Left lung (tissue), 10 donors: Measurements from ENCODE around the gene TMX2. TPM values are rescaled to one million over a fixed set of nuclear protein-coding genes. Genes with fewer than 3 reads are reported as not detected.

ENCODE experiments used
- ATAC-seq: fragments of 200-7000 bp; cut with Tn5 transposase; one replicate; pipeline ENCODE4 v1.9.1; 2020; ENCODE audit warnings: moderate library complexity
- DNase-seq, 4 donors: peaks; one replicate each; pipeline ENCODE4 v3.0.0-alpha.2; 2013 to 2020
- H3K27ac ChIP-seq, 2 donors: fragments of 200-600 bp; sonication (generic) in 1 of 2; one replicate each; pipeline versions ENCODE4 v1.5.0 to v1.8.0; 2020 to 2021
- H3K27me3 ChIP-seq, 2 donors: fragments of 200-600 bp; sonication (generic) in 1 of 2; one replicate each; pipeline versions ENCODE4 v1.5.0 to v1.8.0; 2020 to 2021
- H3K36me3 ChIP-seq, 2 donors: fragments of 200-600 bp; sonication (generic) in 1 of 2; one replicate each; pipeline versions ENCODE4 v1.5.0 to v1.8.0; 2020 to 2021
- H3K4me1 ChIP-seq, 2 donors: fragments of 200-600 bp; one replicate each; pipeline ENCODE4 v1.8.0; 2021
- H3K4me3 ChIP-seq, 2 donors: fragments of 200-600 bp; sonication (generic) in 1 of 2; one replicate each; pipeline versions ENCODE4 v1.5.0 to v1.8.0; 2020 to 2021; ENCODE audit warnings: mild to moderate bottlenecking in 1 of 2
- H3K9me3 ChIP-seq, 2 donors: fragments of 200-600 bp; sonication (generic) in 1 of 2; one replicate each; pipeline versions ENCODE4 v1.5.0 to v1.8.0; 2020 to 2021
- intact Hi-C, 2 donors: fragments of 100-400 bp; cut with DNase I; formaldehyde crosslinking; loops; one replicate each; pipeline versions ENCODE4 v1.11.2 to v1.14.2; 2022
- polyA plus RNA-seq, 6 donors: library from polyadenylated mRNA; unstranded; fragments of 120-200 nt; gene quantifications; one replicate each; pipeline ENCODE4 v1.2.1, GENCODE V29; 2013; ENCODE audit not compliant: insufficient read length in 6 of 6
- total RNA-seq, 2 donors: library from RNA; stranded (reverse); fragmentation: NEBNext Ultra II Directional; extraction: Animal tissue kit (Norgen Biotek cat#: 25700); gene quantifications; one replicate each; pipeline ENCODE4 v1.2.1, GENCODE V29; 2021
- TF ChIP-seq, protein P1 (sequence below), 2 donors: fragments of 200-600 bp; sonication (generic) in 1 of 2; IDR thresholded peaks; one replicate each; pipeline versions ENCODE4 v1.5.0 to v1.8.0; 2021; ENCODE audit warnings: antibody characterized with exemption in 2 of 2
- donor health status: DM: no; HTN: yes; CAD: no.
- donor health status: DM: no; HTN: no; CAD: no.

The TMX2 gene
- total and polyA plus RNA-seq, 8 donors = 67.7 to 107 (median 90.4) TPM

DNA sequence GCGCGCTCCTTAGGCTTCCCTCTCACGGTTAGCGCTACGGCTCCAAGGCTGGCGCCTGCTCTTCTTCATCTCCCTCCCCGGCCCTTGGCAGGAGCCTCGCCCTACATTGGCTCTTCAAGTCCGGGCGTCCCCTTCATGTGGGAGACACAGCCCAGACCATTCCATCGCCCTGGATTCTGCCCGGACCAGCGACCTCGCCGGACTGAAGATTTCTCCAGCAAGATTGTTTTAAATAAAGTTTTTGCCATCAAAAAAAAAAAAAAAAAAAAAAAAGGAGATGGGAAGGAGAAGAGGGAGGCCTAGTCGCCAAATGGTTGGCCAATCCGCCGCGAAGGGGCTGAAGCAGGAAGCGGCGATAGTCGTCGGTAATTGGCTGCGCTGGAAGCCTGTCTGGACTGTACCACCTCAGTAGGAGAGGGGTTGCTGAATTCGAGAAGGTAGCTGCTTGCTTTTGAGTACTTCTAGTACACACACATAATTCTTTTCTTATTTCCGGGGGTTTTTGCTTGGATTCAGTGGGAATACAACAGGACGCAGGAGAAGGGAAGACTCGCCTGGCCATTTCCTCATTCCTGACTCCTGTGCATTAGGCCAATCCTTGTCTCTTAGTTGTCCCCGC, 45.2 kb upstream of the TMX2 start:
- intact Hi-C loops = no loop called here
- peaks cover 16 to 38% of the 10 kb centered on the region in 2 donors for H3K4me1 ChIP-seq
- H3K9me3 ChIP-seq = no peaks in the 10 kb centered on the region
- no peaks in the 10 kb centered on the region for H3K27me3 ChIP-seq
- peak; percentile 91 for ATAC-seq
- peak; percentile 95 to 100 (median 99) for DNase-seq
- peak overlapping the region; percentile 92 to 99 for H3K4me3 ChIP-seq
- TF ChIP-seq, protein P1, sequence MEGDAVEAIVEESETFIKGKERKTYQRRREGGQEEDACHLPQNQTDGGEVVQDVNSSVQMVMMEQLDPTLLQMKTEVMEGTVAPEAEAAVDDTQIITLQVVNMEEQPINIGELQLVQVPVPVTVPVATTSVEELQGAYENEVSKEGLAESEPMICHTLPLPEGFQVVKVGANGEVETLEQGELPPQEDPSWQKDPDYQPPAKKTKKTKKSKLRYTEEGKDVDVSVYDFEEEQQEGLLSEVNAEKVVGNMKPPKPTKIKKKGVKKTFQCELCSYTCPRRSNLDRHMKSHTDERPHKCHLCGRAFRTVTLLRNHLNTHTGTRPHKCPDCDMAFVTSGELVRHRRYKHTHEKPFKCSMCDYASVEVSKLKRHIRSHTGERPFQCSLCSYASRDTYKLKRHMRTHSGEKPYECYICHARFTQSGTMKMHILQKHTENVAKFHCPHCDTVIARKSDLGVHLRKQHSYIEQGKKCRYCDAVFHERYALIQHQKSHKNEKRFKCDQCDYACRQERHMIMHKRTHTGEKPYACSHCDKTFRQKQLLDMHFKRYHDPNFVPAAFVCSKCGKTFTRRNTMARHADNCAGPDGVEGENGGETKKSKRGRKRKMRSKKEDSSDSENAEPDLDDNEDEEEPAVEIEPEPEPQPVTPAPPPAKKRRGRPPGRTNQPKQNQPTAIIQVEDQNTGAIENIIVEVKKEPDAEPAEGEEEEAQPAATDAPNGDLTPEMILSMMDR (IDR thresholded peaks at IDR 0.05) = no peak
- H3K27ac ChIP-seq = peak overlapping the region; percentile 98 to 99
- peaks cover 0 to 15% of the 10 kb centered on the region in 2 donors for H3K36me3 ChIP-seq

DNA sequence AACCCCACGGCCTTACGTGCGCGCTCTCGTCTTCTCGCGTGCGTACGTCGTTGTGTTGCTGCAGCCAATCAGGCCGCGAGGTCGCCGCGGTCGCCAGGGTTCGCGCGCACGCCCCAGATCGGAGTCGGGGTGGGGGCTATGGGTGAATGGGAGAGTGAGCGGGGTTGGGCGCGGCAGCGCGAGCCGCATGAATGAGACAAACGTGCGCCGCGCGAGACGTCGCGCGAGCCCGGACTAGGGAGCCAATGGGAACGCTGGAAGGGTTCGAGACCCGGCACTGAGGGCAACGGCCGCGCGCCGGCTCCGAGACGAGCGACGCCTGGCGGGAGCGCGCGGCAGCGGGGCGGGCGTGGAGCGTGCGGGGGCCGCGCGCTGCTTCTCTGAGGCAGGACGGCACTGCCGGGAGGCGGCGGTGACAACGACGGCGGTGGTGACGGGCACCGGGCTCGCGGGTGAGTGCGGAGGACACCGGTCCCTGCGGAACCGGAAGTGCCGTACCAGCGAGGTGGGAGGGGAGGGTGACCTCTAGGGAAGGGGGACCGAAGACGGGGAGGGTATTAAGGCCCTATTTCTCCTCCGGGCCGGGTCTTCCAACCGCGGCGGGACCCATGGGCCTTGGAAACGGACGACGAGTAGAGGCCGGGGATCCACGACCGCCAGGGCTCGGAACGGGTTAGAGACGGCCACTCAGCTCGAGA, 44.5 kb upstream of the TMX2 start, which contains the start of gene ZDHHC5:
ZDHHC5 (plus strand) TSS at position 379 of the 698 bp plus-strand sequence. CDS start 4,977 bp downstream, outside the sequence.
- DNase-seq (peak in 3 of 4 donors; percentile 98 to 100 (median 99)), ATAC-seq (peak; percentile 92)
- peaks cover 0 to 16% of the 10 kb centered on the region in 2 donors for H3K36me3 ChIP-seq
- H3K9me3 ChIP-seq = no peaks in the 10 kb centered on the region
- H3K4me1 ChIP-seq = peaks cover 16 to 38% of the 10 kb centered on the region in 2 donors
- no peaks in the 10 kb centered on the region for H3K27me3 ChIP-seq
- peak within 1 kb of the TSS; percentile 98 to 99 for H3K27ac ChIP-seq
- TF ChIP-seq, protein P1 (IDR thresholded peaks at IDR 0.05) = peak; percentile 32 to 53
- H3K4me3 ChIP-seq = peak within 1 kb of the TSS; percentile 92 to 99
- intact Hi-C loops = no loop called here

DNA sequence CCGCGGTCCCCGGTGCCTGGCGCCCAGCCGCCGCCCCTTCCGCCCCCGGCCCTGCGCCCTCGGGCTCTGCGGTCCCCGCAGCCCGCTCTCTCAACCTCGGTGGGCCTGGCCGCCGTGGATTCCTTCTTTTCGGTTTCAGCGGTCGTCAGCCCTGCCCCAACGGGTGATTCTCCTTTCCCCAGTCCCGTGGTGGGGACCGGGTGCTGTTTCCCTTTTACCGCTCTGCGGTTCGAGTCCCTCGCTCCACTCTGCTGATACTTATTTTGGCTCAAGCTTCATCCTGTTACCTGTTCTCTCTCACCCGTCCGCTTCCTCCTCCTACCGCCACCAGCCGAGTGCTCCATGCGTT, 44.0 kb upstream of the TMX2 start:
- peaks cover 16 to 38% of the 10 kb centered on the region in 2 donors for H3K4me1 ChIP-seq
- no peaks in the 10 kb centered on the region for H3K9me3 ChIP-seq
- TF ChIP-seq, protein P1 (IDR thresholded peaks at IDR 0.05) = no peak
- peak overlapping the region; percentile 92 to 99 for H3K4me3 ChIP-seq
- no peaks in the 10 kb centered on the region for H3K27me3 ChIP-seq
- DNase-seq = no peak
- peak overlapping the region; percentile 98 to 99 for H3K27ac ChIP-seq
- peak; percentile 6 for ATAC-seq
- intact Hi-C loops = no loop called here
- peaks cover 0 to 21% of the 10 kb centered on the region in 2 donors for H3K36me3 ChIP-seq

DNA sequence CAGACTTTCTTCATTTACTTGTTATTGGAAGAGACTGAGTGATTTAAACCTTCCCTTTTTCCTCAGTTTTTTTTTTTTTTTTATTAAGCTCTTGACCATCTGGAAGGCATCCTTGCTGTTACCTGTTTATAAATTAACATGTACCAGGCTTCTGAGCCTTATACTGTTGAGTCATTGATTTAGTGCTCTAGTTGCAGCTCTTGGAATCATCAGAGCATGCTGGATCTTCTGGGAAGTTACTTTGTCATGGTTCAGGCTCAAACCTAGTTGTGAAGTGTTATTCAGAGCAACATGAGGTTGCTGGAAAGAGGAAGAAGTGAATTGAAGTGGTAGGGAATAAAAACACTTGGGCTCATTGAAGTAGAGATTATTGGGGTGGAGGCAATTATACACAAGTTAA, 38.1 kb upstream of the TMX2 start:
- H3K27ac ChIP-seq = no peak overlapping the region
- H3K27me3 ChIP-seq = no peaks in the 10 kb centered on the region
- peaks cover 0 to 73% of the 10 kb centered on the region in 2 donors for H3K36me3 ChIP-seq
- DNase-seq (no peak), ATAC-seq (no peak)
- H3K4me1 ChIP-seq = peaks cover 12 to 38% of the 10 kb centered on the region in 2 donors
- intact Hi-C loops = no loop called here
- no peak overlapping the region for H3K4me3 ChIP-seq
- TF ChIP-seq, protein P1 (IDR thresholded peaks at IDR 0.05) = no peak
- H3K9me3 ChIP-seq = no peaks in the 10 kb centered on the region
